ENCODE measurements around the gene COPS2. TPM values are rescaled to one million over a fixed set of nuclear protein-coding genes. Genes with fewer than 3 reads are reported as not detected.

The COPS2 gene
- total RNA-seq, 1 donor from 2014 or later: 88.5 TPM

DNA sequence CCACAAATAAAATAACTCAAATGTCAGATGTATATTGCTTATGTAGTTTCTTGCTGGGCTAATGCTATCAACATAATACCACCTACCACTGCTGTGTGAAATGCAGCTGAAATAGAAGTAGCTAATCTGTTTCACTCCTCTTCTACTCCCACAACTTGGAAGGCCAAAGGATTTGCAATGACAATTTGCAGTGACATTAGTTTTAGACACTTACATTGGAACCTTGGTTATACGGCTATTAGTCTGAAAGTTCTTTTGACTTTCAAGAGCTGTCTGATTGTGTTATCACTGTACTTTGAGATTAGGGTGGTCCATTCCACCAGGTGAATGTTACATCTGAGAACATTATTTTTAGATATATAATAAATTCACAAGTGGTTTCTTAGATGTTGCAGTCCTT is 33.5 kb downstream of the COPS2 start:
- no peak for DNase-seq (ENCODE audit: low spot score)
- no peak for ATAC-seq
- intact Hi-C loops (cut with DNase I): no loop called here

DNA sequence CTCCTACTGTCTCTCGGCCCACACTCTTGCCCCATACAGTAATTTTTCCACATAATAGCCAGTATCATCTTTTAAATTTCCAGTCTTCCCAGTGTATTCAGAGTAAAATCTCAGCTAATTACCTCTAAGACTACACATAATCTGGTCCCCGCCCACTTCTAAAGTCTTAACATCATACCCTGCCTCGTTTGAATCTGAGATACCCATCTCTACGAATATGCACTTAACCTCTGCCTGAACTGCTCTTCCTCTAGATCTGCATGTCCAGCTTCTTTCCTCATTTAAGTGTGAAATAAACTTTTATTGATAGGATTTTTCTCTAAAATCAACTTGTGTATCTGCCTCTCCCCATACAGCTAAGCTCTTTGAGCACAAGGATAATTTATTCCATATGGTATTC is 34.6 kb downstream of the COPS2 start:
- intact Hi-C loops (cut with DNase I): no loop called here
- no peak for DNase-seq (ENCODE audit: low spot score)

GRCh38 chr15:49116108-49116857 is 39.1 kb downstream of the COPS2 start:
- intact Hi-C loops (cut with DNase I): no loop called here
- ATAC-seq (no peak), DNase-seq (ENCODE audit: low spot score) (no peak)

More for the DNA sequence above, 34.6 kb downstream of the COPS2 start:
- no peak for ATAC-seq

- intact Hi-C loops (cut with DNase I): no loop called here
- no peak for DNase-seq (ENCODE audit: low spot score)
- no peak for ATAC-seq
These were observed 40.3 kb downstream of the COPS2 start for GRCh38 chr15:49115062-49115461.

- no peak for DNase-seq (ENCODE audit: low spot score)
- ATAC-seq: no peak
- intact Hi-C loops (cut with DNase I): no loop called here
These were observed 45.0 kb downstream of the COPS2 start for GRCh38 chr15:49110158-49110944.

DNA sequence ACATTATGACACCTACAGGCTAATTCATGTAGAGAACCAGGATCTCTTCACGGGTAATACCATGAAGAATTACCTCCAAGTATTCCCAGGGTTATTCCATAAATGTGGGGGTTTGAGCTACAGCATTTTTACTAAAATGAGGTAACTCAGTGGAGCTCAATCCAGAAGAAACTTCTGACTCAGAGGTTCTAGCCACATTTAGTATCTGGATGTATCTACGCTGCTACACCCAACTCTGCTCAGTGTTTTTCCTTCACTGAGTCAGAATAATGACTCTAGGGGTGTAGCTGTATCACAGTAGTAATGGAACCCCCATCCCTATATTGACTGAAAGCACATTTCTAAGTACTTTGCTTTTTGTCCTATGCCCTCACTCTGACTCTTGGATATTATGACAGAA is 52.4 kb downstream of the COPS2 start:
- DNase-seq (ENCODE audit: low spot score) (no peak), ATAC-seq (no peak)
- intact Hi-C loops (cut with DNase I): no loop called here

- intact Hi-C loops (cut with DNase I): no loop called here
These were observed 53.9 kb downstream of the COPS2 start for GRCh38 chr15:49101536-49101935.

DNA sequence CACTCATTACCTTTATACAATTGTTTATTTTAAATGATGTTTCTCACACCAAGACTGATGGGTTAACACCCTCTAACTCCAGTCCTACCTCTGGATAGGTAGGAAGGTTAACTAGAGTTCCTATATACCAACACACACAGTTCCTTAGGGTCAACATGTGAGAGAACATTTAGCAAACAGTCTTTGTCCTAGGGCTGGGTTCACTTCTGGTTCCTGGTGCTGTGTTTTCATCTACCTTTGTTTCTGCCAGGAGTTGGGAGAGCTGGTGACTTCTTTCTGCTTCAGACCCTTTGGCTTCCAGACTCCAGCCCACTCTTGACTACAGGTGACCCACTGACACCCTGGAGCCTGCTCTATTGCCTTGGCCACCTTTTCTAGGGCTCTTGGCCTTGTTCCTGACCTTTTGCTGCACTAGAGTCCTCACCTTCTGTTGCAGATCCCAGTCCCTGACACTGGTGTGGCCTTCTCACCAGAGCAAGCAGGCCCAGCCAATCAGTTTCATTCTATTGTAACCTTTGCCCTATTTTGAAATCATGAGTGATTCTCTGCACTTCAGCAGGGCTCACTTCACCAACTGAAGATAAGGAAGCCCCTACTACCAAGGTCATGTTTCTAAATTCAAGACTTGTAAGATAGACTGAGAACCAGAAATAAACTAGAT is 59.2 kb downstream of the COPS2 start:
- DNase-seq (ENCODE audit: low spot score) (no peak), ATAC-seq (no peak)
- intact Hi-C loops (cut with DNase I): no loop called here

More at GRCh38 chr15:49101536-49101935, 53.9 kb downstream of the COPS2 start:
- ATAC-seq (peak; percentile 10), DNase-seq (ENCODE audit: low spot score) (no peak)

DNA sequence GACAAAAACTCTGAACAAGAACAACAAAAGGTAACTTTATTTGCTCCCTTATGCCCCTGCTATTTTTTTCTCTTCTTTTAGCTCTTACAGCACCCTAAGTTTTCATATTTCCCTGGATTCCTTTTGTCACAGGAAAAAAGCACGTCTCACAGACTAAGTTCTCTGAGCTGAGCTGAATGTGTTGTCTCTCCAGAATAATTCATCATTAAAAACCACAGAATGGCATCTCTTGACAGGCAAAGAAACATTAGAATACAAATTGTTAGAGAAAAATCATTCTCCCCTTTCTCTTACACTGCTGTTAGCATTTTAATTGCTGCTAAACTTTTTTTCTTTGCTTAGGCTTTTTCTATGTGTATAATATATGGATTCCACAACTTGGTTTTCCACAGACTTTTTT is 60.5 kb downstream of the COPS2 start:
- intact Hi-C loops (cut with DNase I): no loop called here
- DNase-seq (ENCODE audit: low spot score) (no peak), ATAC-seq (no peak)

GRCh38 chr15:49093252-49094105 is 61.9 kb downstream of the COPS2 start:
- intact Hi-C loops (cut with DNase I): no loop called here
- ATAC-seq: no peak
- DNase-seq (ENCODE audit: low spot score): no peak

GRCh38 chr15:49088996-49089395 is 66.4 kb downstream of the COPS2 start:
- ATAC-seq: peak; percentile 63
- DNase-seq (ENCODE audit: low spot score): no peak
- intact Hi-C loops (cut with DNase I): no loop called here

DNA sequence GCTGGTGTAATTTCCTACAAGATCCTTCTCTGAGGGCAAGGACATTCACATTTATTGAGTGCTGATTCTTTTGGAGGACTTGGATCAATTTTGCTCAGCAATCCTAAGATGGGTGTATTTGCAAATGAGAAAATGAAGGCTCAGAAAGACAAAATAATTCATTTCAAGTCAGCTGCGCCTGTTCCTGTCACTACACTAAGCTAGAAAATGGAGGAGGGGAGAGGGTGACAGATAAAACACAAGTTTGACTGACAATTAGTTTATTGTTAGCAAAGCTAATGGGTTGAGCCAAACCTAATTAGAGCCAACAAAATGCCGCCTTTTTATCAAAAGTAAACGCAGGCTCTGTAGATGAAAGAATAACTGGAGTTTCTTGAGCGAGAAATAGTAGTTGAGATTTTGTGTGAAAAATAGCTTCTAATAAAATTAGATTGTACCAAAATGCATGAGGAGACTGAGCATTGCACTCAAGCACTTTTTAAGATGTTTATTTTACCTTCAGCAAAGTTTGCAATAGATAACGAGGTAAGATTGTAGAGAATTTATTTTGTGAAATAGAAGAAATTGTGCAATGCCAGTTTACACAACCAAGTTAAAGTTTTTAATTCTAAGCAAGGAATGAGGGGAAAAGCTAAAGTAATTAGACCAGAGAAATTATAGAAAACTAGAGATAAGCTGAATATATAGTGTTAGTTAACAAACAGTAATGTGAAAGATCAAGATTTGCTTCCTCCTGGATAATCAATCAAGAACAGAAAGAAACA is 69.5 kb downstream of the COPS2 start:
- intact Hi-C loops (cut with DNase I): no loop called here
- no peak for DNase-seq (ENCODE audit: low spot score)
- ATAC-seq: no peak

GRCh38 chr15:49084285-49084570 is 71.2 kb downstream of the COPS2 start:
- DNase-seq (ENCODE audit: low spot score) (no peak), ATAC-seq (no peak)
- intact Hi-C loops (cut with DNase I): no loop called here

GRCh38 chr15:49083401-49084284 is 71.8 kb downstream of the COPS2 start:
- ATAC-seq (no peak), DNase-seq (ENCODE audit: low spot score) (no peak)
- intact Hi-C loops (cut with DNase I): no loop called here

DNA sequence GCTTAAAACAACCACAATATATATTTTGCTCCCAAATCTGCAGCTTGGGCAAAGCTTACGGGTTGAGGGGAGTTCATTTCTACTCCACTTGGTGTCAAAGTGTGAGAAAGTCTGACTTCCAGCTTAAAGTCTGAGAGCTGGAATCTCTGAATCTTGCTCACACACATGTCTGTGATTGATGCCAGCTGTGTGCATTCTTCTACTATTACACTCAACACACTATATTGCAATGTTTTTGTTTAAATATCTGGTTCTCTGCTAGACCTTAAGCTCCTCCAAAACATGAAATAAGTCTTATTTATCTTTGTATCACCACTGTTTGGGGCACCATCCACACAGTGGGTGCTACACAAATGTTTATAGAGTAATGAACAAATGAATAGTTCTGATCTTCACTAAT is 72.4 kb downstream of the COPS2 start:
- ATAC-seq: no peak
- intact Hi-C loops (cut with DNase I): no loop called here
- DNase-seq (ENCODE audit: low spot score): no peak

DNA sequence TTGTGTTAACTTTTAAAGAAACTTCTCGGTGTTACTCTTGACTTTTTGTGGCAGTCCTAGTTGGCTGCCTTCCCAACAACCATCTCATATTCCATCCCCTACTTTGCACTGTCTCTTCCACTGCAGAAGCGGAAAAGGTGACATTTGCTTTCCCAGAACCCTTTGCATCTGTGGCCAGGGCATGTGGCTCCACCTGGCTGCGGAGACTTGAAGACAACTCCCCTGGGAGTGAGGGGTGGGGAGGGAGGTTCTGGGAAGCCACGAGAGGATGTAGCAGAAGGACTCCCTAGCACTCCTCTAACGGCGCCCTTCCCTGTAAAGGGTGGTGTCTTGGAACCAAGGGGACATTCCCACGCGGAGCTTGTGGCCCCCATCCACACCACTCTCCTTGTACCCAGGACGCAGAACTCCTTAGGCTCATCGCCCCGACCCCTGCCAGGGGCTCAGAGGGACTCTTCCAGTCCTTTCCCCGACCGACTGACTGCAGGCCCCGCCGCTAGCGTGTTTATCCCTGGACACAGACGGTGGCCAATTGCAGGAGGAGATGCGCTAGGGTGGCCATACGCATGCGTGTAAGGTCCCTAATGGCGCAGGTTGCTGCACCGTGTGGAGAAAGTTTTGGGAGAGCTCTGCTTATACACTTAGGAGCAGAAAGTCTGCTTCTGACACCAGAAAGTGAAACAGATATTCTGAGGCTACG is 75.9 kb downstream of the COPS2 start:
- no peak for DNase-seq (ENCODE audit: low spot score)
- intact Hi-C loops (cut with DNase I): no loop called here
- ATAC-seq: peak; percentile 26

- ATAC-seq (no peak), DNase-seq (ENCODE audit: low spot score) (no peak)
- intact Hi-C loops (cut with DNase I): no loop called here
These were observed 79.5 kb downstream of the COPS2 start for GRCh38 chr15:49075881-49076280.

Measured in sciatic nerve (tissue), 2 donors.